Measurements from ENCODE around the gene STIP1.

GRCh38 chr11:64224151-64224890, 38.4 kb downstream of the STIP1 start:
- no peak for TF ChIP-seq CTCF (IDR thresholded peaks at IDR 0.05 in 8 of 11, conservative IDR thresholded peaks at IDR 0.05 in 3 of 11)
- TF ChIP-seq POLR2A (IDR thresholded peaks at IDR 0.05): no peak
- TF ChIP-seq POLR2AphosphoS5 (IDR thresholded peaks at IDR 0.05): peak; percentile 39 to 73 (median 44)
